Right cardiac atrium (tissue), 5 donors: ENCODE data around the gene MACROD1. TPM values are rescaled to one million over a fixed set of nuclear protein-coding genes. Genes with fewer than 3 reads are reported as not detected.

Experiments used
- ATAC-seq, 2 donors: fragments of 200-7000 bp; cut with Tn5 transposase; one replicate each; pipeline versions ENCODE4 v1.8.0 to v1.9.1; 2020; ENCODE audit warnings: moderate library complexity in 2 of 2, mild to moderate bottlenecking in 1 of 2
- DNase-seq, 3 donors: peaks; one replicate each; pipeline ENCODE4 v3.0.0-alpha.2; 2020
- H3K27ac ChIP-seq: one replicate; pipeline ENCODE4 v1.5.1; 2013; ENCODE audit warnings: mild to moderate bottlenecking, low read length, control low read depth, moderate library complexity
- H3K27me3 ChIP-seq: one replicate; pipeline ENCODE4 v1.6.1; 2013; ENCODE audit not compliant: control insufficient read depth, insufficient read depth
- H3K4me1 ChIP-seq: one replicate; pipeline ENCODE4 v1.6.1; 2013; ENCODE audit warnings: low read length; ENCODE audit not compliant: control insufficient read depth, insufficient read depth
- H3K4me3 ChIP-seq: one replicate; pipeline ENCODE4 v1.5.1; 2013; ENCODE audit warnings: low read length, control low read depth
- H3K9me3 ChIP-seq: one replicate; pipeline ENCODE4 v1.6.1; 2013; ENCODE audit warnings: low read length; ENCODE audit not compliant: control insufficient read depth
- WGBS: extraction: QIAGEN DNeasy Blood & Tissue Kit; methylation state at CpG from one replicate; pipeline ENCODE4 v1.1.7; 2013; 5-methylcytosine and 5-hydroxymethylcytosine counted together
- intact Hi-C, 4 donors: fragments of 100-400 bp; cut with DNase I; formaldehyde crosslinking; loops; one replicate each; pipeline versions ENCODE4 v1.11.0 to v1.14.0; 2022 to 2023
- polyA plus RNA-seq: library from polyadenylated mRNA; stranded (reverse); fragments of 200-250 nt; gene quantifications from one replicate; pipeline ENCODE4 v1.2.3, GENCODE V29; 2013
- total RNA-seq, 4 donors: library from RNA; stranded (reverse); fragmentation: NEBNext Ultra II Directional; extraction: Animal tissue kit (Norgen Biotek cat#: 25700); gene quantifications; one replicate each; pipeline ENCODE4 v1.2.1, GENCODE V29; 2021
- donor health status: healthy with polysubstance abuse.
- donor health status: DM: no; HTN: yes; CAD: no.
- donor health status: DM: no; HTN: no; CAD: no.
- donor health status: DM: no; HTN: yes; CAD: no; lungs with severe emphysema.
- donor health status: DM: yes; HTN: yes; CAD: no.

Gene MACROD1
- total and polyA plus RNA-seq, 5 donors: 40.4 to 63.8 (median 60.2) TPM

GRCh38 chr11:64095273-64095817 lies 70.6 kb downstream of the MACROD1 start:
- DNase-seq (peak in 1 of 3 donors; percentile 37), ATAC-seq (no peak)
- Histone ChIP-seq H3K27ac (no peak overlapping the region), H3K9me3 (no peaks in the 10 kb centered on the region), H3K4me3 (no peak overlapping the region), H3K27me3 (no peaks in the 10 kb centered on the region), H3K4me1 (no peaks in the 10 kb centered on the region)
- intact Hi-C loops: no loop called here
- WGBS: 71% methylated on average over 10 of the region's 10 CpGs

DNA sequence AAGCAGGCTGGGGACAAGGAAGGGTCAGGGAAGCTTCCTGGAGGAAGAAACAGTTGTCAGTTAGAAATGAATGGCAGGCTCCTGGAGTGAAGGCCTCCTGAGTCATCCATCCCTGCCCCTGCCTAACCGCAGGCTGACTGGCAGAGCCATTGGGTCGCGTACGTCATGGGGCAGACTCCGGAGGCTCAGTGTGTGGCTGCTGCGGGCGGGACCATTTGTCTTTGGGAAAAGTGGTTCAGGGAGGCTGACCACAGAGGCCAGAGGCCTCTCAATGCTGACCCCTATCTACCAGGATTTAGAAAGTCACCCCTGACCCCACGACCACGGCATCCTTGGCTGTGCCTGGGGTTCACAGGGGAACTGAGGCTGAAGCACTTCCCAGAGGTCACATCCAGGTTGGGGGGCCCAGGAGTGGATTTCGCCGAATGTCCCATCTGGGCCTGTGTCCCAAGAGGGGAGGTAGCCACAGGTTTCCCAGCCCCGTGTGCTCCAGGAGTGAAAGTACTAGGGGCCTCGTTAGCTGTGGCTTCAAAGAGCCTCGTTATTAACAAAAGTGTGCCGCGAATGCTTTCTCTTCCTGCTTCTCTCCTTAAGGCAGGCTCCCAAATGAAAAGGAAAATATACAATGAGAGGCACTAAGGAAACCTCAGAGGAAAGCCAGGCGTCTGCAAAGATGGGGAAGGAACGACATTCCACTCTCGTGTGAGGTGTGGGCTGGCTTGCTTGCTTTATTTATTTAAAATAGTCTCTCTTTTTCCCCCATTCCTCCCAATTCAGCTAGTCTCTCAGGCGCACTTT lies 71.3 kb downstream of the MACROD1 start:
- ATAC-seq (no peak), DNase-seq (peak in 2 of 3 donors; percentile 28 to 56)
- WGBS: 72% methylated on average over 20 of the region's 20 CpGs
- intact Hi-C loops: no loop called here
- Histone ChIP-seq H3K4me1 (no peaks in the 10 kb centered on the region), H3K9me3 (no peaks in the 10 kb centered on the region), H3K4me3 (no peak overlapping the region), H3K27ac (no peak overlapping the region), H3K27me3 (no peaks in the 10 kb centered on the region)

DNA sequence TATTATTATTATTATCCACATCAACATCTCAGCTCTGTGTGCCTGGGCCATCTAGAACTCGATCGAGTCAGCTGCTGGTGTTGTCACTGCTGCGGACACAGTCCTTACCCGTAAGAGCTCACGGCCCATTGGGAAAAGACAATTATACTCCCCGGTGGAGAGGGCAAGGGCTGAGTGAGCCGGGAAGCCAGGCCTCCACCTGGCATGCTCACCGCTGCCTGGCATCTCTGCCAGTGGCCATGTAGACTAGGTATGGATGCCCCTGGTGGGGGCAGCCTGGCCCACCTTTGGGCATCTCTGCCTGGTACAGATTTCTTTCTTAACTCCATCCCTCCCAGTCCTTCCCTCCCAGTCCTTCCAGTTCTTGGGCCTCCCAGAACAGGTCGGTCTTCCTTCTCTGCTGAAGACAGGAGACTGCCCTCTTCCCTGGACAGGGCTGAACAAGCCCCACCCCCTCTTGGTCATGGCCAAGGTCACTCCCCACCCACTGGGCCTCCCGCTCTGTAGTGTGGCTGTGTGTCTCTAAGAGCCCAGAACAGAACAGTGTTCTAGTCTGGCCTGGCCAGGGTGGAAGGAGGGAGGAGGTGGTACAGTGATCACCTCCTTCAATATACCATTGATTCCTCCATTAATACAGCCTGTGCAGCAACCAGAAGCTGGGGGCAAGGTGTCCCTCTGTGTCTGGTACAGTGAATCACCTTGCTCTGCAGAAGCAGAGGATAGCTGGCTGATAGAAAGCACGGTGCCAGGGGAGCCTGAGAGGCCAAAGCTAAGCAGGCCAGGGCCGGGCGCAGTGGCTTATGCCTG lies 72.5 kb downstream of the MACROD1 start:
- H3K4me1 ChIP-seq: no peaks in the 10 kb centered on the region
- 88% methylated on average over 13 of the region's 13 CpGs for WGBS
- no peak for ATAC-seq

GRCh38 chr11:64092761-64093136 lies 73.2 kb downstream of the MACROD1 start:
- DNase-seq (peak in 1 of 3 donors; percentile 2), ATAC-seq (no peak)
- H3K9me3 ChIP-seq: no peaks in the 10 kb centered on the region
- H3K4me3 ChIP-seq: no peak overlapping the region
- intact Hi-C loops: no loop called here
- WGBS: 88% methylated on average over 8 of the region's 8 CpGs
- H3K4me1 ChIP-seq: no peaks in the 10 kb centered on the region
- no peaks in the 10 kb centered on the region for H3K27me3 ChIP-seq
- H3K27ac ChIP-seq: no peak overlapping the region

More for the DNA sequence above, 72.5 kb downstream of the MACROD1 start:
- no peaks in the 10 kb centered on the region for H3K27me3 ChIP-seq
- DNase-seq: peak in 2 of 3 donors; percentile 30 to 35
- intact Hi-C loops: no loop called here
- H3K4me3 ChIP-seq: no peak overlapping the region
- no peak overlapping the region for H3K27ac ChIP-seq
- H3K9me3 ChIP-seq: no peaks in the 10 kb centered on the region

GRCh38 chr11:64092111-64092760 lies 73.7 kb downstream of the MACROD1 start:
- Histone ChIP-seq H3K4me1 (no peaks in the 10 kb centered on the region), H3K27ac (no peak overlapping the region), H3K27me3 (no peaks in the 10 kb centered on the region), H3K4me3 (no peak overlapping the region), H3K9me3 (no peaks in the 10 kb centered on the region)
- intact Hi-C loops: no loop called here
- DNase-seq: peak in 2 of 3 donors; percentile 28 to 34
- WGBS: 71% methylated on average over 15 of the region's 15 CpGs
- no peak for ATAC-seq

DNA sequence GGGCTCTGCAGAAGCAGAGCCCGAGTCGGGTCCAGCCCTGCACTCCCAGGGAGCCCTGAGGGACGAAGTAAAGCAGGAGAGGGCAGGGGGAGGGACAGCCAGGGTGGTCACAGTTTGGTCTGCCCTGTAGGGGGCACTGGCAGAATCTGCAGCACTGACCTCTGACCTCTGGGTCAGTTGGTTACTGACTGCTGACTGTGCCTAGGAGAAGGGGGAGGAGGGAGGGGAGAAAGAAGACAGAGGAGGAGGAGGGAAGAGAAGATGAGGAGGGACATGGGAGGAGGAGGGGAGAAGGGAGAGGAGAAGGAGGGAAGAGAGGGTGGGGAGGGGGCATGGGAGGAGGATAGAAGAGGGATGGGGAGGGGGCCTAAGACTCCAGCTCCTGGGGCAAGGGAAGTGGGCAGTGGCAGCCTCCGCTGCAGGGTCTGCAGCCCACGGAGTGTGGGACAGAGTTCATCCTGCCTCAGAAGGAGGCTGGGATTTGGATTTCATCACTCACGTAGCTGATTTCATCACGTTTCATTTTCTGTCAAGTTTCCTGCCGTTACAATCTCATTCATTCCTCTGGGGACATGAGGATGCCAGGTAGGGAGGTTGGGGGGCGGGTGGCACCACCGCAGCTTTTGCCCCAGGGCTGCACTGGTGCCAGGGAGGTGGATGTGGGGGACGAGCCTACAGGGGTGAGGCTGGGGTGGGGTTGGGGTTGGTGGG lies 75.0 kb downstream of the MACROD1 start:
- intact Hi-C loops: no loop called here
- Histone ChIP-seq H3K4me1 (no peaks in the 10 kb centered on the region), H3K27me3 (no peaks in the 10 kb centered on the region), H3K4me3 (no peak overlapping the region), H3K27ac (no peak overlapping the region), H3K9me3 (no peaks in the 10 kb centered on the region)
- WGBS: 51% methylated on average over 11 of the region's 11 CpGs
- ATAC-seq (no peak), DNase-seq (peak in 1 of 3 donors; percentile 25)

GRCh38 chr11:64089915-64090805 lies 75.8 kb downstream of the MACROD1 start:
- Histone ChIP-seq H3K9me3 (no peaks in the 10 kb centered on the region), H3K4me3 (no peak overlapping the region), H3K27me3 (no peaks in the 10 kb centered on the region), H3K27ac (no peak overlapping the region), H3K4me1 (no peaks in the 10 kb centered on the region)
- peak in 1 of 3 donors; percentile 36 for DNase-seq
- intact Hi-C loops: no loop called here
- no peak for ATAC-seq
- 87% methylated on average over 28 of the region's 28 CpGs for WGBS

DNA sequence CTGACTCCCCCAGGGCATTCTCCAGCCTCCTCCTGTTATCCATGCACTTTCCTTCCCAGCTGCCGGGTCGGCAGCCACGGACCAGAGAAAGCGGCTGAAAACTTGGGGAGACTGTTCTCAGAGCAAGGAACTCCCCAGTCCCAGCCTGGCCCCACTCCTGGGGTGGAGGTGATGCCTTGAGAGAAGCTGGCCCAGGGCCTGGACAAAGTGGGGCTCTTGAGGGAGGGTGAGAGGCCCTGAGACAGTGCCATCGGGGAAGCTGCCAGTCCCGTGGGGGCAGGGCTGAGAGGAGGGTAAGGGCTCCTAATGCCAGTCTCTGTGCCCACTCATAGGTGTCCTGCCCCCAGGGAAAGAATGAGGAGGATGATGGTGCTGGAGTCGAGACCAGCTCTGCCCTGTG lies 76.4 kb downstream of the MACROD1 start:
- intact Hi-C loops: no loop called here
- 78% methylated on average over 7 of the region's 7 CpGs for WGBS
- Histone ChIP-seq H3K4me3 (no peak overlapping the region), H3K9me3 (no peaks in the 10 kb centered on the region), H3K27ac (no peak overlapping the region), H3K4me1 (no peaks in the 10 kb centered on the region), H3K27me3 (no peaks in the 10 kb centered on the region)
- DNase-seq: peak in 2 of 3 donors; percentile 67 to 73
- ATAC-seq: peak in 1 of 2 donors; percentile 5

DNA sequence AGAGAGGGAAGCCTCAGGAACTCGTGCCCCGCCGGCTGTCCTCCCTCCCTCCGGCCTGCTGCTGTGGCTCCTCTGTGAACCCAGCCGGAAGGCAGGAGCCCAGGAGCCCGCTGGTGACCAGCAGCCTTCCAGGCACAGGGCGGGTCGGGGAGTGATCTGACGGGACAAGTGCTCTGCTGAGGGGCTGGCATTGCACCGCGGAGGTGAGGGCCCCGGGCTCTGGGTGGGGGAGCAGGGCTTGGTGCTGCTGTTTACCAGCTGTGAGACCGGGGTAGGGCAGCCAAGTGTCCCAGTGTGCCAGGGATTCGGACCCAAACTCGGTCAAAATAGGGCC lies 76.9 kb downstream of the MACROD1 start:
- Histone ChIP-seq H3K4me1 (no peaks in the 10 kb centered on the region), H3K4me3 (no peak overlapping the region), H3K27me3 (no peaks in the 10 kb centered on the region), H3K27ac (no peak overlapping the region), H3K9me3 (no peaks in the 10 kb centered on the region)
- 86% methylated on average over 15 of the region's 15 CpGs for WGBS
- no peak for ATAC-seq
- intact Hi-C loops: no loop called here
- peak in 1 of 3 donors; percentile 54 for DNase-seq
